Tibial nerve (tissue), 4 donors: Measurements from ENCODE around the gene SYNJ2.

Experiments
- CTCF ChIP-seq, 5 experiments: fragments of 200-600 bp in 3 of 5; fragments of 450-650 bp in 2 of 5; sonication (generic) in 3 of 5; IDR thresholded peaks; one replicate each; pipeline ENCODE4 v1.5.1; 2016 to 2019; ENCODE audit warnings: antibody characterized with exemption in 5 of 5, mild to moderate bottlenecking in 3 of 5, moderate library complexity in 2 of 5
- EP300 ChIP-seq, 2 donors: sonication (generic); formaldehyde crosslinking; IDR thresholded peaks; one replicate each; pipeline ENCODE4 v1.6.1; 2017; ENCODE audit warnings: antibody characterized with exemption in 2 of 2, mild to moderate bottlenecking in 1 of 2
- POLR2A ChIP-seq, 2 donors: fragments of 450-650 bp; IDR thresholded peaks; one replicate each; pipeline ENCODE4 v1.6.1; 2017; ENCODE audit warnings: antibody characterized with exemption in 2 of 2, mild to moderate bottlenecking in 2 of 2, moderate library complexity in 2 of 2

- TF ChIP-seq POLR2A (IDR thresholded peaks at IDR 0.05) (no peak), CTCF (IDR thresholded peaks at IDR 0.05) (no peak), EP300 (IDR thresholded peaks at IDR 0.05) (no peak)
These were observed 19.7 kb upstream of the SYNJ2 start for GRCh38 chr6:157961832-157962575.
